Measurements from ENCODE around the gene SFT2D2.

DNA sequence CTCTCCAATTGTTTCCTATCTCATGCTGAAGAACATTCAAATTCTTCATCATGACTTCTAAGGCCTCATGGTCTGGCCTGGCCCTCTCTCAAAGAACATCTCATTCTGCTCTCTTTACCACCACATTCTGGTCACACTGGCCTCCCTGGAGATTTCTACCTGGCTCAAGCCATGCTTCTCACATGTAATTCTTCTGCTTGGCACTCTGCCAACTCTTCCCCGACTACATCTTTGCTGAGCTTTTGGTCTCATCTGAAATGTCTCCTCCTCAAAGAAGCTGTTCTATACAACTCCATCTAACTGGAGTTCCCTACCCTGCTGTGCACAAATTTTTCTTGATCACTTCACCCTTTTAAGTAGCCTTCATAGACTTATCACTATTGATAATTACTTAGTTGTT, 53.4 kb downstream of the SFT2D2 start:
- TF ChIP-seq, protein P1, sequence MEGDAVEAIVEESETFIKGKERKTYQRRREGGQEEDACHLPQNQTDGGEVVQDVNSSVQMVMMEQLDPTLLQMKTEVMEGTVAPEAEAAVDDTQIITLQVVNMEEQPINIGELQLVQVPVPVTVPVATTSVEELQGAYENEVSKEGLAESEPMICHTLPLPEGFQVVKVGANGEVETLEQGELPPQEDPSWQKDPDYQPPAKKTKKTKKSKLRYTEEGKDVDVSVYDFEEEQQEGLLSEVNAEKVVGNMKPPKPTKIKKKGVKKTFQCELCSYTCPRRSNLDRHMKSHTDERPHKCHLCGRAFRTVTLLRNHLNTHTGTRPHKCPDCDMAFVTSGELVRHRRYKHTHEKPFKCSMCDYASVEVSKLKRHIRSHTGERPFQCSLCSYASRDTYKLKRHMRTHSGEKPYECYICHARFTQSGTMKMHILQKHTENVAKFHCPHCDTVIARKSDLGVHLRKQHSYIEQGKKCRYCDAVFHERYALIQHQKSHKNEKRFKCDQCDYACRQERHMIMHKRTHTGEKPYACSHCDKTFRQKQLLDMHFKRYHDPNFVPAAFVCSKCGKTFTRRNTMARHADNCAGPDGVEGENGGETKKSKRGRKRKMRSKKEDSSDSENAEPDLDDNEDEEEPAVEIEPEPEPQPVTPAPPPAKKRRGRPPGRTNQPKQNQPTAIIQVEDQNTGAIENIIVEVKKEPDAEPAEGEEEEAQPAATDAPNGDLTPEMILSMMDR (IDR thresholded peaks at IDR 0.05; ENCODE audit: low read length), result no peak
- no peak for TF ChIP-seq EZH2 (optimal IDR thresholded peaks at IDR 0.05; ENCODE audit: low read depth, low read length)
